Neuron (in vitro differentiated cells): ENCODE data around the gene UBIAD1.
"Not testable (repeated sequence)": the region's sequence is repeated elsewhere in the genome, so short reads cannot be mapped to it uniquely, and the experiment has no call there.

Experiments used
- H2AFZ ChIP-seq: one replicate; pipeline ENCODE4 v1.6.1; 2013; ENCODE audit warnings: low read depth, mild to moderate bottlenecking, inconsistent platforms, low read length, moderate library complexity
- H3K27me3 ChIP-seq: one replicate; pipeline ENCODE4 v1.6.1; 2013; ENCODE audit warnings: low read length; ENCODE audit not compliant: insufficient read depth
- H3K36me3 ChIP-seq: one replicate; pipeline ENCODE4 v1.6.1; 2013; ENCODE audit warnings: low read length; ENCODE audit not compliant: insufficient read depth
- H3K4me1 ChIP-seq: one replicate; pipeline ENCODE4 v1.6.1; 2013; ENCODE audit warnings: low read length; ENCODE audit not compliant: insufficient read depth
- H3K4me3 ChIP-seq: 2 replicates; pipeline ENCODE4 v1.5.1; 2013; ENCODE audit warnings: mild to moderate bottlenecking, low read length, moderate library complexity
- H3K9me3 ChIP-seq: one replicate; pipeline ENCODE4 v1.6.1; 2013; ENCODE audit warnings: low read length

Gene UBIAD1

GRCh38 chr1:11262171-11263049, 10.6 kb upstream of the UBIAD1 start, which contains the start of gene MTOR:
TSS of gene MTOR (minus strand) at chr1:11262551. CDS start at chr1:11259409, 3,142 bp downstream.
- H3K27me3 ChIP-seq, result no peaks in the 10 kb centered on the region
- no peaks in the 10 kb centered on the region for H3K9me3 ChIP-seq
- peaks cover 21% of the 10 kb centered on the region for H3K36me3 ChIP-seq
- peaks cover 7% of the 10 kb centered on the region for H3K4me1 ChIP-seq
- H3K4me3 ChIP-seq, result peak within 1 kb of the TSS; percentile 96
- peak within 1 kb of the TSS; percentile 43 for H2AFZ ChIP-seq

- Histone ChIP-seq H3K27me3 (no peaks in the 10 kb centered on the region), H3K4me3 (no peak overlapping the region), H3K4me1 (peaks cover 6% of the 10 kb centered on the region), H2AFZ (no peak overlapping the region), H3K9me3 (no peaks in the 10 kb centered on the region), H3K36me3 (no peaks in the 10 kb centered on the region)
These were observed 6.5 kb upstream of the UBIAD1 start for GRCh38 chr1:11266268-11267074.

GRCh38 chr1:11267350-11268337, 5.4 kb upstream of the UBIAD1 start:
- H3K36me3 ChIP-seq, H3K4me1 ChIP-seq, H2AFZ ChIP-seq, H3K27me3 ChIP-seq, H3K4me3 ChIP-seq, H3K9me3 ChIP-seq: not testable (repeated sequence)

GRCh38 chr1:11272544-11272831, 510 bp upstream of the UBIAD1 start:
- Histone ChIP-seq H3K4me1 (peaks cover 11% of the 10 kb centered on the region), H3K9me3 (no peaks in the 10 kb centered on the region), H3K4me3 (peak overlapping the region; percentile 40), H2AFZ (no peak overlapping the region), H3K27me3 (no peaks in the 10 kb centered on the region), H3K36me3 (peaks cover 3% of the 10 kb centered on the region)

GRCh38 chr1:11273595-11274234, 717 bp downstream of the UBIAD1 start:
- peaks cover 12% of the 10 kb centered on the region for H3K36me3 ChIP-seq
- peaks cover 11% of the 10 kb centered on the region for H3K4me1 ChIP-seq
- H2AFZ ChIP-seq, result peak overlapping the region; percentile 2
- no peaks in the 10 kb centered on the region for H3K27me3 ChIP-seq
- peak overlapping the region; percentile 54 for H3K4me3 ChIP-seq
- no peaks in the 10 kb centered on the region for H3K9me3 ChIP-seq

- peaks cover 19% of the 10 kb centered on the region for H3K36me3 ChIP-seq
- peaks cover 6% of the 10 kb centered on the region for H3K4me1 ChIP-seq
- H3K9me3 ChIP-seq, result no peaks in the 10 kb centered on the region
- no peak overlapping the region for H3K4me3 ChIP-seq
- no peak overlapping the region for H2AFZ ChIP-seq
- H3K27me3 ChIP-seq, result no peaks in the 10 kb centered on the region
These were observed 6.2 kb downstream of the UBIAD1 start for GRCh38 chr1:11279152-11279551.

- Histone ChIP-seq H3K4me1 (peaks cover 2% of the 10 kb centered on the region), H3K36me3 (peaks cover 19% of the 10 kb centered on the region)
These were observed 6.6 kb downstream of the UBIAD1 start for GRCh38 chr1:11279630-11280029.

GRCh38 chr1:11280719-11281376, 7.8 kb downstream of the UBIAD1 start:
- Histone ChIP-seq H3K4me1 (peaks cover 5% of the 10 kb centered on the region), H3K4me3 (no peak overlapping the region), H3K9me3 (no peaks in the 10 kb centered on the region), H3K36me3 (peaks cover 21% of the 10 kb centered on the region), H3K27me3 (no peaks in the 10 kb centered on the region), H2AFZ (no peak overlapping the region)

More at GRCh38 chr1:11279630-11280029, 6.6 kb downstream of the UBIAD1 start:
- Histone ChIP-seq H3K4me3 (no peak overlapping the region), H3K9me3 (no peaks in the 10 kb centered on the region), H2AFZ (no peak overlapping the region), H3K27me3 (no peaks in the 10 kb centered on the region)

- peaks cover 14% of the 10 kb centered on the region for H3K4me1 ChIP-seq
- H2AFZ ChIP-seq, result no peak overlapping the region
- H3K9me3 ChIP-seq, result no peaks in the 10 kb centered on the region
- no peaks in the 10 kb centered on the region for H3K27me3 ChIP-seq
- peaks cover 22% of the 10 kb centered on the region for H3K36me3 ChIP-seq
- H3K4me3 ChIP-seq, result no peak overlapping the region
These were observed 8.7 kb downstream of the UBIAD1 start for GRCh38 chr1:11281518-11282331.

- no peak overlapping the region for H3K4me3 ChIP-seq
- no peak overlapping the region for H2AFZ ChIP-seq
- H3K9me3 ChIP-seq, result no peaks in the 10 kb centered on the region
- H3K27me3 ChIP-seq, result no peaks in the 10 kb centered on the region
- peaks cover 20% of the 10 kb centered on the region for H3K4me1 ChIP-seq
- H3K36me3 ChIP-seq, result peaks cover 23% of the 10 kb centered on the region
These were observed 10.2 kb downstream of the UBIAD1 start for GRCh38 chr1:11283151-11283550.

GRCh38 chr1:11284784-11285183, 11.8 kb downstream of the UBIAD1 start:
- Histone ChIP-seq H2AFZ (no peak overlapping the region), H3K4me1 (peaks cover 20% of the 10 kb centered on the region), H3K4me3 (no peak overlapping the region), H3K36me3 (peaks cover 16% of the 10 kb centered on the region), H3K9me3 (no peaks in the 10 kb centered on the region), H3K27me3 (no peaks in the 10 kb centered on the region)
